GM23338 (cell line): ENCODE data around the gene LUZP2. TPM values are rescaled to one million over a fixed set of nuclear protein-coding genes. Genes with fewer than 3 reads are reported as not detected.

Experiments used
- ATAC-seq: fragments of 200-7000 bp; cut with Tn5 transposase; 3 replicates; pipeline ENCODE4 v1.9.1; 2020
- DNase-seq: peaks from one replicate; pipeline ENCODE4 v3.0.0-alpha.2; 2015; ENCODE audit warnings: low spot score
- H2AFZ ChIP-seq: fragments of 200-600 bp; sonication (generic); 2 replicates; pipeline ENCODE4 v1.8.0; 2016; ENCODE audit warnings: antibody characterized with exemption, mild to moderate bottlenecking, moderate library complexity
- H3F3A ChIP-seq: fragments of 200-600 bp; sonication (generic); replicated peaks from 2 replicates; pipeline ENCODE4 v1.8.0; 2017; ENCODE audit warnings: antibody characterized with exemption, mixed run types, low read depth
- H3K27ac ChIP-seq: fragments of 200-600 bp; sonication (generic); 2 replicates; pipeline ENCODE4 v1.6.1; 2016; ENCODE audit warnings: low read depth
- H3K27me3 ChIP-seq: fragments of 200-600 bp; sonication (generic); 2 replicates; pipeline ENCODE4 v1.8.0; 2016; ENCODE audit warnings: mild to moderate bottlenecking, mixed run types, moderate library complexity; ENCODE audit not compliant: insufficient read depth
- H3K36me3 ChIP-seq: fragments of 200-600 bp; sonication (generic); 2 replicates; pipeline ENCODE4 v1.8.0; 2016; ENCODE audit warnings: mild to moderate bottlenecking; ENCODE audit not compliant: insufficient read depth
- H3K4me1 ChIP-seq: fragments of 200-600 bp; sonication (generic); 2 replicates; pipeline ENCODE4 v1.8.0; 2016; ENCODE audit warnings: mild to moderate bottlenecking, moderate library complexity; ENCODE audit not compliant: insufficient read depth
- H3K4me2 ChIP-seq: fragments of 200-600 bp; sonication (generic); 2 replicates; pipeline ENCODE4 v1.7.1; 2017; ENCODE audit warnings: mixed run types
- H3K4me3 ChIP-seq: fragments of 200-600 bp; sonication (generic); 2 replicates; pipeline ENCODE4 v1.6.1; 2016; ENCODE audit warnings: mixed run types
- H3K79me2 ChIP-seq: fragments of 200-600 bp; sonication (generic); replicated peaks from 2 replicates; pipeline ENCODE4 v1.8.0; 2017; ENCODE audit warnings: mild to moderate bottlenecking; ENCODE audit not compliant: insufficient read depth
- H3K9me2 ChIP-seq: fragments of 200-600 bp; sonication (generic); 2 replicates; pipeline ENCODE4 v1.8.0; 2017; ENCODE audit not compliant: insufficient read depth
- H4K20me1 ChIP-seq: fragments of 200-600 bp; sonication (generic); replicated peaks from 2 replicates; pipeline ENCODE4 v1.8.0; 2017; ENCODE audit warnings: mild to moderate bottlenecking; ENCODE audit not compliant: insufficient read depth
- H3K27ac Mint-ChIP-seq: 2 replicates; pipeline ENCODE4 v1.8.0; 2020; ENCODE audit warnings: inconsistent platforms, mild to moderate bottlenecking, moderate library complexity, mixed read lengths
- H3K27me3 Mint-ChIP-seq: 3 replicates; pipeline ENCODE4 v1.8.0; 2022; ENCODE audit warnings: low read depth, mild to moderate bottlenecking, moderate library complexity, mixed read lengths, inconsistent platforms; ENCODE audit not compliant: insufficient read depth, poor library complexity
- H3K36me3 Mint-ChIP-seq: 3 replicates; pipeline ENCODE4 v1.8.0; 2021; ENCODE audit warnings: low read depth, mild to moderate bottlenecking, inconsistent platforms, moderate library complexity, mixed read lengths
- H3K4me1 Mint-ChIP-seq: 3 replicates; pipeline ENCODE4 v1.8.0; 2020; ENCODE audit warnings: mild to moderate bottlenecking, inconsistent platforms, mixed read lengths
- H3K4me3 Mint-ChIP-seq: 3 replicates; pipeline ENCODE4 v1.8.0; 2021; ENCODE audit warnings: moderate library complexity, mild to moderate bottlenecking, inconsistent platforms, mixed read lengths
- H3K9me3 Mint-ChIP-seq: 3 replicates; pipeline ENCODE4 v1.8.0; 2020; ENCODE audit warnings: moderate library complexity, mild to moderate bottlenecking, inconsistent platforms, mixed read lengths
- CREB1 ChIP-seq: fragments of 250-450 bp; sonication (Bioruptor Pico); IDR thresholded peaks from 2 replicates; pipeline ENCODE4 v1.5.0; 2020; ENCODE audit warnings: low read depth, mild to moderate bottlenecking, moderate library complexity
- EZH2 ChIP-seq: fragments of 200-600 bp; sonication (generic); IDR thresholded peaks from one replicate; pipeline ENCODE4 v1.8.0; 2017; ENCODE audit warnings: antibody characterized with exemption, mild to moderate bottlenecking, low read depth; ENCODE audit not compliant: unreplicated experiment
- EZH2phosphoT487 ChIP-seq: fragments of 200-600 bp; sonication (generic); IDR thresholded peaks from one replicate; pipeline ENCODE4 v1.8.1; 2018; ENCODE audit warnings: antibody characterized with exemption; ENCODE audit not compliant: unreplicated experiment
- JUNB ChIP-seq: IDR thresholded peaks from one replicate; pipeline ENCODE4 v1.6.1; 2016; ENCODE audit warnings: antibody characterized with exemption; ENCODE audit not compliant: unreplicated experiment
- NANOG ChIP-seq: IDR thresholded peaks from 2 replicates; pipeline ENCODE4 v1.6.1; 2016; ENCODE audit warnings: antibody characterized with exemption, borderline replicate concordance
- POLR2AphosphoS5 ChIP-seq: IDR thresholded peaks from 2 replicates; pipeline ENCODE4 v1.6.1; 2016; ENCODE audit warnings: antibody characterized with exemption, low read depth
- REST ChIP-seq: IDR thresholded peaks from one replicate; pipeline ENCODE4 v1.6.1; 2018; ENCODE audit warnings: antibody characterized with exemption; ENCODE audit not compliant: unreplicated experiment
- STAT1 ChIP-seq: IDR thresholded peaks from one replicate; pipeline ENCODE4 v1.6.1; 2016; ENCODE audit warnings: antibody characterized with exemption; ENCODE audit not compliant: unreplicated experiment
- ZNF114 ChIP-seq: fragments of 250-450 bp; sonication (Bioruptor Pico); IDR thresholded peaks from 2 replicates; pipeline ENCODE4 v1.5.0; 2020; ENCODE audit warnings: mild to moderate bottlenecking, moderate library complexity
- ZNF331 ChIP-seq: fragments of 250-450 bp; sonication (Bioruptor Pico); IDR thresholded peaks from 2 replicates; pipeline ENCODE4 v1.5.0; 2020; ENCODE audit warnings: low read depth, mild to moderate bottlenecking, moderate library complexity
- ZNF462 ChIP-seq: fragments of 250-450 bp; sonication (Bioruptor Pico); IDR thresholded peaks from 2 replicates; pipeline ENCODE4 v1.5.0; 2020; ENCODE audit warnings: mild to moderate bottlenecking, moderate library complexity
- polyA plus RNA-seq: library from polyadenylated mRNA; unstranded; fragments of >200 nt; fragmentation: Nextera tagmentation; extraction: Ambion mirVana; gene quantifications from 2 replicates; pipeline ENCODE4 v1.2.1, GENCODE V29; 2016
- total RNA-seq: library from RNA; depleted of rRNA; stranded (reverse); fragments of >200 nt; shearing (Covaris generic); gene quantifications from 2 replicates; pipeline ENCODE4 v1.2.3, GENCODE V29; 2014

LUZP2 gene
- total and polyA plus RNA-seq, 2 experiments from 2014 or later: 2.0 to 9.2 TPM

GRCh38 chr11:25057861-25058260 is 561.0 kb downstream of the LUZP2 start:
- Mint-ChIP-seq H3K27ac (no peak overlapping the region), H3K27me3 (no peaks in the 10 kb centered on the region)
- DNase-seq: no peak

More at GRCh38 chr11:25057861-25058260, 561.0 kb downstream of the LUZP2 start:
- H3K4me2 ChIP-seq: no peak overlapping the region
- no peaks in the 10 kb centered on the region for H3K9me2 ChIP-seq
- no peak overlapping the region for H3K27ac ChIP-seq
- no peak overlapping the region for H3K4me3 ChIP-seq
- Mint-ChIP-seq H3K4me3 (no peak overlapping the region), H3K36me3 (no peaks in the 10 kb centered on the region), H3K4me1 (no peaks in the 10 kb centered on the region), H3K9me3 (no peaks in the 10 kb centered on the region)
- no peaks in the 10 kb centered on the region for H3K27me3 ChIP-seq
- no peak for ATAC-seq
- H2AFZ ChIP-seq: no peak overlapping the region
- no peaks in the 10 kb centered on the region for H3F3A ChIP-seq
- no peaks in the 10 kb centered on the region for H4K20me1 ChIP-seq
- no peaks in the 10 kb centered on the region for H3K36me3 ChIP-seq
- no peak for TF ChIP-seq JUNB
- TF ChIP-seq STAT1: no peak
- no peak for TF ChIP-seq EZH2
- no peak for TF ChIP-seq ZNF331 (CRISPR knock-in tag)
- no peak for TF ChIP-seq REST
- TF ChIP-seq NANOG: no peak
- no peak for TF ChIP-seq POLR2AphosphoS5
- no peak for TF ChIP-seq EZH2phosphoT487
- TF ChIP-seq ZNF462 (CRISPR knock-in tag): no peak
- no peak for TF ChIP-seq CREB1 (CRISPR knock-in tag)
- TF ChIP-seq ZNF114: no peak
- no peaks in the 10 kb centered on the region for H3K79me2 ChIP-seq
- no peaks in the 10 kb centered on the region for H3K4me1 ChIP-seq
